ENCODE data around the gene WDR45. TPM values are rescaled to one million over a fixed set of nuclear protein-coding genes. Genes with fewer than 3 reads are reported as not detected.

Gene WDR45
- total and polyA plus RNA-seq, 2 experiments from 2014 or later: 28.8 to 36.2 TPM

GRCh38 chrX:49116076-49116475 lies 36.4 kb upstream of the WDR45 start:
- Histone ChIP-seq H3F3A (replicated peaks; ENCODE audit: low read depth) (no peaks in the 10 kb centered on the region), H3K36me3 (ENCODE audit: insufficient read depth) (no peaks in the 10 kb centered on the region), H2AFZ (no peak overlapping the region), H3K4me1 (ENCODE audit: insufficient read depth) (no peaks in the 10 kb centered on the region), H3K4me2 (no peak overlapping the region), H4K20me1 (replicated peaks; ENCODE audit: insufficient read depth) (no peaks in the 10 kb centered on the region), H3K9me2 (ENCODE audit: insufficient read depth) (no peaks in the 10 kb centered on the region), H3K79me2 (replicated peaks; ENCODE audit: insufficient read depth) (no peaks in the 10 kb centered on the region), H3K27ac (ENCODE audit: low read depth) (no peak overlapping the region), H3K4me3 (no peak overlapping the region), H3K27me3 (ENCODE audit: insufficient read depth) (no peaks in the 10 kb centered on the region)
- no peak for DNase-seq (ENCODE audit: low spot score)
- Mint-ChIP-seq H3K4me3 (no peak overlapping the region), H3K27ac (no peak overlapping the region), H3K9me3 (no peaks in the 10 kb centered on the region), H3K27me3 (ENCODE audit: insufficient read depth, low read depth, poor library complexity) (peaks cover 1% of the 10 kb centered on the region), H3K36me3 (ENCODE audit: low read depth) (peaks cover 37% of the 10 kb centered on the region), H3K4me1 (no peaks in the 10 kb centered on the region)
- no peak for TF ChIP-seq CTCF (conservative IDR thresholded peaks at IDR 0.05; ENCODE audit: low read depth in 2 of 2)
- TF ChIP-seq CREB1 (CRISPR knock-in tag; IDR thresholded peaks at IDR 0.05; ENCODE audit: low read depth): no peak
- no peak for TF ChIP-seq ZNF114 (CRISPR knock-in tag; IDR thresholded peaks at IDR 0.05)
- no peak for TF ChIP-seq JUNB (IDR thresholded peaks at IDR 0.05; ENCODE audit: unreplicated experiment)
- no peak for TF ChIP-seq ZNF331 (CRISPR knock-in tag; IDR thresholded peaks at IDR 0.05; ENCODE audit: low read depth)
- TF ChIP-seq REST (IDR thresholded peaks at IDR 0.05; ENCODE audit: unreplicated experiment): no peak
- TF ChIP-seq STAT1 (IDR thresholded peaks at IDR 0.05; ENCODE audit: unreplicated experiment): no peak
- no peak for TF ChIP-seq EZH2 (IDR thresholded peaks at IDR 0.05; ENCODE audit: low read depth, unreplicated experiment)
- ATAC-seq: no peak

- Histone ChIP-seq H3K4me1 (ENCODE audit: insufficient read depth) (no peaks in the 10 kb centered on the region), H4K20me1 (replicated peaks; ENCODE audit: insufficient read depth) (no peaks in the 10 kb centered on the region), H2AFZ (no peak overlapping the region), H3K36me3 (ENCODE audit: insufficient read depth) (no peaks in the 10 kb centered on the region), H3K4me2 (no peak overlapping the region), H3K79me2 (replicated peaks; ENCODE audit: insufficient read depth) (no peaks in the 10 kb centered on the region), H3K9me2 (ENCODE audit: insufficient read depth) (no peaks in the 10 kb centered on the region), H3K4me3 (no peak overlapping the region), H3F3A (replicated peaks; ENCODE audit: low read depth) (no peaks in the 10 kb centered on the region), H3K27me3 (ENCODE audit: insufficient read depth) (no peaks in the 10 kb centered on the region), H3K27ac (ENCODE audit: low read depth) (no peak overlapping the region)
- Mint-ChIP-seq H3K4me1 (no peaks in the 10 kb centered on the region), H3K9me3 (no peaks in the 10 kb centered on the region), H3K27ac (no peak overlapping the region), H3K27me3 (ENCODE audit: insufficient read depth, low read depth, poor library complexity) (peaks cover 1% of the 10 kb centered on the region), H3K4me3 (no peak overlapping the region), H3K36me3 (ENCODE audit: low read depth) (peaks cover 31% of the 10 kb centered on the region)
- DNase-seq (ENCODE audit: low spot score) (no peak), ATAC-seq (no peak)
- TF ChIP-seq CREB1 (CRISPR knock-in tag; IDR thresholded peaks at IDR 0.05; ENCODE audit: low read depth) (no peak), ZNF114 (CRISPR knock-in tag; IDR thresholded peaks at IDR 0.05) (no peak), NANOG (IDR thresholded peaks at IDR 0.05; ENCODE audit: borderline replicate concordance) (no peak), REST (IDR thresholded peaks at IDR 0.05; ENCODE audit: unreplicated experiment) (no peak), CTCF (conservative IDR thresholded peaks at IDR 0.05; ENCODE audit: low read depth in 2 of 2) (no peak), JUNB (IDR thresholded peaks at IDR 0.05; ENCODE audit: unreplicated experiment) (no peak)
Observed at GRCh38 chrX:49111791-49112190, 32.1 kb upstream of the WDR45 start.
